ENCODE results near the gene UBL4B. TPM values are rescaled to one million over a fixed set of nuclear protein-coding genes. Genes with fewer than 3 reads are reported as not detected.
A peak's percentile ranks its signal among the peaks of the same experiment; 100 is the strongest.

The UBL4B gene
- total and polyA plus RNA-seq, 9 of the 15 experiments (the other 6 are each of a cell fraction or from before 2014, with no cell fraction given), result not detected

GRCh38 chr1:110135666-110136065 lies 23.4 kb downstream of the UBL4B start:
- H3K27me3 ChIP-seq (ENCODE audit: control insufficient read depth in 2 of 2, insufficient read depth in 2 of 2, low read length in 2 of 2), result peaks cover 34 to 54% of the 10 kb centered on the region in 2 experiments; a peak in 4 of 5 replicates
- CTCF ChIA-PET (ENCODE audit: low intra/inter-chr PET ratio), result no interaction called here
- no peaks in the 10 kb centered on the region for H3K36me3 ChIP-seq (ENCODE audit: control insufficient read depth, insufficient read depth, low read length)
- FAIRE-seq (no peak), ATAC-seq (peak; percentile 21; the same call in 1 of the 3 replicates), DNase-seq (ENCODE audit: extremely low read depth in 1 of 4, low spot score in 3 of 4) (no peak)
- POLR2A ChIA-PET, result interaction anchor here (0.5 to 1.6 kb wide), 3 partner anchors 11 to 20 kb away, joined by 3 to 7 read pairs (median 5); no protein-coding TSS in a partner anchor
- 0 out of 2 replicates have a peak, but pooled peaks have one; percentile 24 for TF ChIP-seq GABPA (tag; conservative IDR thresholded peaks at IDR 0.05; ENCODE audit: low read depth)
- TF ChIP-seq SLC30A9 (CRISPR knock-in tag; IDR thresholded peaks at IDR 0.05), result no peak
- 0 out of 2 replicates have a peak, but pooled peaks have one; percentile 7 for TF ChIP-seq EGR1 (conservative IDR thresholded peaks at IDR 0.05)
- TF ChIP-seq HDAC8 (tag; IDR thresholded peaks at IDR 0.05), result no peak
- H3K4me3 ChIP-seq, result no peak overlapping the region
- in situ Hi-C loops (cut with MboI) (no loop called here), intact Hi-C loops (cut with micrococcal nuclease) (no loop called here)
- whole genome bisulfite sequencing (ENCODE audit: insufficient coverage, low coverage, missing lambda C conversion rate), result 0% methylated on average over 10 of the region's 10 CpGs
- no peaks in the 10 kb centered on the region for H3K4me1 ChIP-seq (replicated peaks in 1 of 2; ENCODE audit: control insufficient read depth in 2 of 2, insufficient read depth in 2 of 2, low read length in 2 of 2)
- no peaks in the 10 kb centered on the region for H3K79me2 ChIP-seq (ENCODE audit: control insufficient read depth, insufficient read depth, low read length)
- H3K9me1 ChIP-seq (ENCODE audit: control insufficient read depth, insufficient read depth, low read length), result no peaks in the 10 kb centered on the region
- H3K4me2 ChIP-seq (ENCODE audit: insufficient read depth, low read length), result no peak overlapping the region
- H3K9ac ChIP-seq (ENCODE audit: insufficient read depth in 1 of 2, low read depth in 2 of 2, low read length in 2 of 2), result no peak overlapping the region
- no peaks in the 10 kb centered on the region for H3K9me3 ChIP-seq (replicated peaks; ENCODE audit: control insufficient read depth, insufficient read depth, low read depth, low read length)
- H3K27ac ChIP-seq (ENCODE audit: extremely low read depth, low read depth, low read length), result no peak overlapping the region
- H4K20me1 ChIP-seq (replicated peaks; ENCODE audit: control insufficient read depth, insufficient read depth, low read length), result no peaks in the 10 kb centered on the region; the same call in none of the 2 replicates
- no TSS peak for BruUV-seq (replicated peaks)
- no peak overlapping the region for H2AFZ ChIP-seq (ENCODE audit: low read depth, low read length)

GRCh38 chr1:110136911-110137310 lies 24.7 kb downstream of the UBL4B start:
- in situ Hi-C loops (cut with MboI), result no loop called here
- no TSS peak for BruUV-seq (replicated peaks)
- Histone ChIP-seq H3K4me3 (no peak overlapping the region), H3K4me2 (ENCODE audit: insufficient read depth, low read length) (no peak overlapping the region), H3K9ac (ENCODE audit: insufficient read depth in 1 of 2, low read depth in 2 of 2, low read length in 2 of 2) (no peak overlapping the region), H3K9me3 (replicated peaks; ENCODE audit: control insufficient read depth, insufficient read depth, low read depth, low read length) (no peaks in the 10 kb centered on the region), H3K27ac (ENCODE audit: extremely low read depth, low read depth, low read length) (no peak overlapping the region), H3K27me3 (ENCODE audit: control insufficient read depth in 2 of 2, insufficient read depth in 2 of 2, low read length in 2 of 2) (peaks cover 26 to 48% of the 10 kb centered on the region in 2 experiments; a peak in 4 of 5 replicates), H2AFZ (ENCODE audit: low read depth, low read length) (no peak overlapping the region), H3K4me1 (replicated peaks in 1 of 2; ENCODE audit: control insufficient read depth in 2 of 2, insufficient read depth in 2 of 2, low read length in 2 of 2) (no peaks in the 10 kb centered on the region), H4K20me1 (replicated peaks; ENCODE audit: control insufficient read depth, insufficient read depth, low read length) (no peaks in the 10 kb centered on the region; the same call in none of the 2 replicates), H3K79me2 (ENCODE audit: control insufficient read depth, insufficient read depth, low read length) (no peaks in the 10 kb centered on the region), H3K36me3 (ENCODE audit: control insufficient read depth, insufficient read depth, low read length) (no peaks in the 10 kb centered on the region), H3K9me1 (ENCODE audit: control insufficient read depth, insufficient read depth, low read length) (no peaks in the 10 kb centered on the region)
- 0% methylated on average over 7 of the region's 7 CpGs for WGBS (ENCODE audit: insufficient coverage, low coverage, missing lambda C conversion rate)
- FAIRE-seq (no peak), DNase-seq (ENCODE audit: extremely low read depth in 1 of 4, low spot score in 3 of 4) (peak in 2 of 4 experiments; percentile 28 to 33), ATAC-seq (no peak)
- ChIA-PET POLR2A (no interaction called here), CTCF (ENCODE audit: low intra/inter-chr PET ratio) (no interaction called here)
- intact Hi-C loops (cut with micrococcal nuclease), result no loop called here
- TF ChIP-seq RAD21 (CRISPR knock-in tag; conservative IDR thresholded peaks at IDR 0.05 in 1 of 2, IDR thresholded peaks at IDR 0.05 in 1 of 2) (no peak), DPF2 (IDR thresholded peaks at IDR 0.05) (no peak), NFATC3 (IDR thresholded peaks at IDR 0.05) (no peak), CTCFL (IDR thresholded peaks at IDR 0.05; ENCODE audit: borderline replicate concordance, insufficient read depth, low read depth, low read length, poor library complexity, severe bottlenecking) (no peak), GATAD2B (IDR thresholded peaks at IDR 0.05; ENCODE audit: borderline replicate concordance) (no peak), RBM39 (optimal IDR thresholded peaks at IDR 0.05; ENCODE audit: low read depth, low read length) (no peak), HNRNPH1 (optimal IDR thresholded peaks at IDR 0.05; ENCODE audit: low read depth, low read length) (no peak), SMAD3 (CRISPR knock-in tag; conservative IDR thresholded peaks at IDR 0.05) (no peak), USF1 (CRISPR knock-in tag; IDR thresholded peaks at IDR 0.05) (peak; percentile 55)
